LNCAP (cell line): ENCODE results near the gene MACF1.

Source experiments
- TF ChIP-seq, protein P1 (sequence below): fragments of 450-650 bp; IDR thresholded peaks from 2 replicates; pipeline ENCODE4 v1.5.1; 2017; ENCODE audit warnings: mild to moderate bottlenecking

MACF1 gene

DNA sequence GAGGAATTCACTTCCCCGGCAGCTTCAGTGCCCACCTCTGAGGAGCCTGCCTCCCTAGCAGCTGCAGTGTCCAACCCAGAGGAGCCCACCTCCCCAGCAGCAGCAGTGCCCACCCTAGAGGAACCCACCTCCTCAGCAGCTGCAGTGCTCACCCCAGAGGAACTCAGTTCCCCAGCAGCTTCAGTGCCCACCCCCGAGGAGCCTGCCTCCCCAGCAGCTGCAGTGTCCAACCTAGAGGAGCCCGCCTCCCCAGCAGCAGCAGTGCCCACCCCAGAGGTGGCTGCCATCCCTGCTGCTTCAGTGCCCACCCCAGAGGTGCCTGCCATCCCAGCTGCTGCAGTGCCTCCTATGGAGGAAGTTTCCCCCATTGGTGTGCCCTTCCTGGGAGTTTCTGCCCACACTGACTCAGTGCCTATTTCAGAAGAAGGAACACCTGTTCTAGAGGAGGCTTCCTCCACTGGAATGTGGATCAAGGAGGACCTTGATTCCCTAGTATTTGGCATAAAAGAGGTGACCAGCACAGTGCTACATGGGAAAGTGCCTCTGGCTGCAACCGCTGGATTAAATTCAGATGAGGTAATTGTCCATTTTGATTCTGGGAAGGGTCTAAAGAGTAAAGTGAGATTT, 209.5 kb downstream of the MACF1 start:
- TF ChIP-seq, protein P1, sequence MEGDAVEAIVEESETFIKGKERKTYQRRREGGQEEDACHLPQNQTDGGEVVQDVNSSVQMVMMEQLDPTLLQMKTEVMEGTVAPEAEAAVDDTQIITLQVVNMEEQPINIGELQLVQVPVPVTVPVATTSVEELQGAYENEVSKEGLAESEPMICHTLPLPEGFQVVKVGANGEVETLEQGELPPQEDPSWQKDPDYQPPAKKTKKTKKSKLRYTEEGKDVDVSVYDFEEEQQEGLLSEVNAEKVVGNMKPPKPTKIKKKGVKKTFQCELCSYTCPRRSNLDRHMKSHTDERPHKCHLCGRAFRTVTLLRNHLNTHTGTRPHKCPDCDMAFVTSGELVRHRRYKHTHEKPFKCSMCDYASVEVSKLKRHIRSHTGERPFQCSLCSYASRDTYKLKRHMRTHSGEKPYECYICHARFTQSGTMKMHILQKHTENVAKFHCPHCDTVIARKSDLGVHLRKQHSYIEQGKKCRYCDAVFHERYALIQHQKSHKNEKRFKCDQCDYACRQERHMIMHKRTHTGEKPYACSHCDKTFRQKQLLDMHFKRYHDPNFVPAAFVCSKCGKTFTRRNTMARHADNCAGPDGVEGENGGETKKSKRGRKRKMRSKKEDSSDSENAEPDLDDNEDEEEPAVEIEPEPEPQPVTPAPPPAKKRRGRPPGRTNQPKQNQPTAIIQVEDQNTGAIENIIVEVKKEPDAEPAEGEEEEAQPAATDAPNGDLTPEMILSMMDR: no peak

DNA sequence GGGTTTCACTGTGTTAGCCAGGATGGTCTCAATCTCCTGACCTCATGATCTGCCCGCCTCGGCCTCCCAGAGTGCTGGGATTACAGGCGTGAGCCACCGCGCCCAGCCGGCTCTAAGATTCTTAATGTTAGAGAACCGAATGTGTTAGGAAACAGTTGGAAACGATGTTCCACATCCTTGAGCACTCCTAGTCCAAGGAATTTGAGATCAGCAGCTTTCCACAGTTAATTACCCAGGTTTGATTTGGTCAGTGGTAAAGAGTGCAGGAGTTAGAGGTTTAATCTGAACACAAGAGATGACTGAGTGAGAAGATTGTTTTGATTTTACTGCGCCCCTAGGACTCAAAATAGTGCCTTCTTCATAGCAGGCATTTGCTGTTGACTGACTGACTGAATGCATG, 211.1 kb downstream of the MACF1 start:
- TF ChIP-seq, protein P1: no peak

DNA sequence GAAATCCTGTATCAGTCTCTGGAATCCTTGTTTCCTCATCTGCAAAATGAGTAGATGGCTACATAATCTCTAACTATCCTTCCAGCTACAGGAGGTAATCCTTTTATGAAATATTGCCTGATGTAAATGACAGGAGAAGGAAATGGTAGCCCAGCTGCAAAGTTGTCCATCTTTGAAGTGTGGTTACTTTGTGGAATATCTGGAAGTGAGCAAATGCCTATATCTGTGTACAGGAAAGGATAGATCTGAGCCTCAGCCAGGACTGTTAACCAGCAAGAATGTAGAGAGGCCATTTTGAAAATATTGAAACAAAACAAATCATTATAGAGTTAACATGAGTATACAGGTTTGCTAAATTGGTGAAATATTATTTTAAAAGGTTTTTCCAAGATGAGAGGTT, 212.1 kb downstream of the MACF1 start:
- TF ChIP-seq, protein P1: no peak

DNA sequence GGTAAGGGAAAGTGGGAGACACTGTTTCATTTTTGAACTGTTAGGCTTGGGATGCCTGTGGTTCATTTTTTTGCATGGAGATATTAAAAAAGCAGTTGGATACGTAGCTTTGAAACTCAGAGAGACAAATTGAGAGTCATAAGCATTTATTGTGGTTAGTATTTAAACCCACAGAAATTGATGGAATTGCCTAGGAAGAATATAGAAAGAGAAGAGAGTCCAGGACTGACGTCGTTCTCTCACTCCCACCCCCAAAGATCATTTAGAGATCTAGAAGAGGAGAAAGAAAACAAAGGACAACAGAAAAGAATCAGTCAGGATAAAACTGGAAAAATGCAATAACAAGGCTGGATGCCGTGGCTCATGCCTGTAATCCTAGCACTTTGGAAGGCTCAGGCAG, 213.7 kb downstream of the MACF1 start:
- TF ChIP-seq, protein P1: no peak

DNA sequence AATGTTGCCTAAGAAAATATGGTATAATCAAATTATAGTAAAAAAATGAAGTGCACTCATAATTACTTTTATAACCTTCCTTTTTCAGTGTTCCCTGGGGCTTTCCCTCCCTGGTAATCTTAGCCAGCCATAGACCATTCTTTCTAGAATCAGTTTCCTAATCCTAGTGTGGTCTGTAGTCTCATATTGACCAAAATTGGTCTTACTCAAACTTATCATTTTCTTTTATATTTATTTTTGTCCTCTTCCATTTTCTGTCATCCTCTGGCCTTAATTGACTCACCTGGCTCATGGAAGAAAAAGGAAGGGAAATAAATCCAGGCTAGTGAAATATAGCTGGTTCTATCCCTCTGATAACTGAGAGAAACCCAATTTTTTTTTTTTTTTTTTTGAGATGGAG, 216.0 kb downstream of the MACF1 start:
- TF ChIP-seq, protein P1: no peak

DNA sequence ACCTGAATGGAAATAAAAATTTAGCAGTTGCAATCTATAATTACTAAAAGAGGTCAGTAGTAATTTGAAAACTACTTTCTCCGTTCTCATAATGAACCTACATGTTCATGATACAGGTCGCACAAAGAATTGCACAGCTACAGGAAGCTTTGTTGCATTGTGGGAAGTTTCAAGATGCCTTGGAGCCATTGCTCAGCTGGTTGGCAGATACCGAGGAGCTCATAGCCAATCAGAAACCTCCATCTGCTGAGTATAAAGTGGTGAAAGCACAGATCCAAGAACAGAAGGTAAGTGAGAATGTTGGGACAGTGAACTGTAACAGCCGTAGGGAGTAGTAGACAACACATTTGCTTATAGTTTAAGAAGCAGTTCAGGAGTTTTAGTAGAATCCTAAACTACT, 218.1 kb downstream of the MACF1 start:
- TF ChIP-seq, protein P1: no peak

DNA sequence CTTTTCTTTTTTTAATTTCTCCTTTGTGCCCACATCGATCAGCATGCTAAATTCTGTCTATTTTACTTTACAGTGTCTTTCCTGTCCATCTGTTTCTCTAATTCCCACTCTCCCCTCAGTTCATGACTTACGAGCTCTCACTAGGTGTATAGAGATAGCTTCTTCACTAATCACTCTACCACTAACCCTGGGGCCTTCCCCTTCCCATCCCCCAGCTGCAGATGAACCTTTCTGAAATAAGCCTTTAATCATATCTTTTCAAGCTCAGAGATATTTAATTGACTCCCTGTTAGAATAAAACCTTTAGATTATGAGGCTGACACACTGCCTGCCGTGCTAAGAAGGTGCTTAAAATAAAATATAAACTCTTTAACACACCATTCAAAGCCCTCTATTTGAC, 220.7 kb downstream of the MACF1 start:
- TF ChIP-seq, protein P1: no peak

DNA sequence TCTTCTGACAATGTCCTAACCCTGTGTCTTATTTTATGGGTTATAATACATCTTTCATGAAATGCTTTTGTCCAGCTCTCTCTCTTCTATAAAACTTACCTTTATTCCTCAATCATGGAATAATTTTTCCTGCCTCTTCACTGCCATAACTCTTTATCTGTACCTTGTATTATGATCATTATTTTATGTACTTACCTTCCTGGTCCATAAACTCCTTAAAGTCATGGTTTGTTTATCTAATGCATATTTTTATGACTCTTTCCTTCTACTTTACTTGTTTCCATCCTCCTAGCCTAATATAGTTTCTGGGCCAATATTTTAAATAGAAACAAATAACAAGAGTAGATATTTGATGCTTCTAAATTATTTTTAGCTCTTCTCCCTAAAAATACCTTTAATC, 221.1 kb downstream of the MACF1 start:
- TF ChIP-seq, protein P1: no peak
